IPS DF 6.9 (cell line): ENCODE measurements around the gene SLC25A33.
"Not testable (repeated sequence)": the region's sequence is repeated elsewhere in the genome, so short reads cannot be mapped to it uniquely, and the experiment has no call there.

Experiments
- DNase-seq: peaks from one replicate; pipeline ENCODE4 v3.0.0-alpha.2; 2013; ENCODE audit warnings: low read depth, low spot score
- H3K27ac ChIP-seq: one replicate; pipeline ENCODE4 v1.5.1; 2013; ENCODE audit warnings: low read length, control low read depth
- H3K27me3 ChIP-seq: 2 replicates; pipeline ENCODE4 v1.6.1; 2013; ENCODE audit warnings: mild to moderate bottlenecking, low read length; ENCODE audit not compliant: control insufficient read depth, insufficient read depth
- H3K36me3 ChIP-seq: 2 replicates; pipeline ENCODE4 v1.6.1; 2013; ENCODE audit warnings: low read length; ENCODE audit not compliant: control insufficient read depth, insufficient read depth
- H3K4me1 ChIP-seq: 2 replicates; pipeline ENCODE4 v1.6.1; 2013; ENCODE audit warnings: low read length; ENCODE audit not compliant: control insufficient read depth, insufficient read depth
- H3K4me3 ChIP-seq: 2 replicates; pipeline ENCODE4 v1.5.1; 2013; ENCODE audit warnings: mild to moderate bottlenecking, low read length
- H3K9me3 ChIP-seq: 2 replicates; pipeline ENCODE4 v1.6.1; 2013; ENCODE audit warnings: low read length, inconsistent platforms; ENCODE audit not compliant: control insufficient read depth, insufficient read depth
- WGBS: extraction: QIAGEN DNeasy Blood & Tissue Kit; methylation state at CpG from one replicate; pipeline ENCODE4 v1.1.7; 2013; ENCODE audit warnings: mixed read lengths, missing lambda C conversion rate; ENCODE audit not compliant: insufficient read length, insufficient coverage; 5-methylcytosine and 5-hydroxymethylcytosine counted together

Gene SLC25A33

GRCh38 chr1:9559673-9560072 is 20.4 kb downstream of the SLC25A33 start:
- H3K36me3 ChIP-seq: peaks cover 11% of the 10 kb centered on the region
- no peaks in the 10 kb centered on the region for H3K27me3 ChIP-seq
- DNase-seq: no peak
- H3K4me1 ChIP-seq: no peaks in the 10 kb centered on the region
- H3K9me3 ChIP-seq: no peaks in the 10 kb centered on the region
- H3K4me3 ChIP-seq: no peak overlapping the region
- no peak overlapping the region for H3K27ac ChIP-seq
- WGBS: no CpG with 5 or more reads among the region's 5 CpGs

- no CpG with 5 or more reads among the region's 17 CpGs for WGBS
These were observed 20.8 kb downstream of the SLC25A33 start for GRCh38 chr1:9560090-9560489.

GRCh38 chr1:9561429-9561828 is 22.2 kb downstream of the SLC25A33 start:
- WGBS: no CpG with 5 or more reads among the region's 3 CpGs
- Histone ChIP-seq H3K4me3 (no peak overlapping the region), H3K4me1 (no peaks in the 10 kb centered on the region), H3K9me3 (no peaks in the 10 kb centered on the region), H3K27ac (no peak overlapping the region), H3K27me3 (no peaks in the 10 kb centered on the region), H3K36me3 (no peaks in the 10 kb centered on the region)
- DNase-seq: no peak

More at GRCh38 chr1:9560090-9560489, 20.8 kb downstream of the SLC25A33 start:
- H3K27me3 ChIP-seq, H3K4me3 ChIP-seq, H3K27ac ChIP-seq, H3K4me1 ChIP-seq, H3K9me3 ChIP-seq, DNase-seq: not testable (repeated sequence)
- H3K36me3 ChIP-seq: peaks cover 11% of the 10 kb centered on the region

- no peak overlapping the region for H3K4me3 ChIP-seq
- H3K36me3 ChIP-seq: no peaks in the 10 kb centered on the region; the same call in 1 of the 2 replicates
- H3K27me3 ChIP-seq: no peaks in the 10 kb centered on the region
- DNase-seq: no peak
- WGBS: no CpG with 5 or more reads among the region's 1 CpG
- H3K9me3 ChIP-seq: no peaks in the 10 kb centered on the region
- no peaks in the 10 kb centered on the region for H3K4me1 ChIP-seq
- no peak overlapping the region for H3K27ac ChIP-seq
These were observed 30.0 kb downstream of the SLC25A33 start for GRCh38 chr1:9569267-9569666.

GRCh38 chr1:9570886-9571529 is 31.7 kb downstream of the SLC25A33 start:
- not testable (repeated sequence) for H3K4me3 ChIP-seq, DNase-seq, H3K27me3 ChIP-seq, H3K36me3 ChIP-seq, H3K27ac ChIP-seq, H3K9me3 ChIP-seq, H3K4me1 ChIP-seq
- no CpG with 5 or more reads among the region's 16 CpGs for WGBS

GRCh38 chr1:9573723-9574122 is 34.5 kb downstream of the SLC25A33 start:
- WGBS: 100% methylated on average over 1 of the region's 2 CpGs

GRCh38 chr1:9575486-9575885 is 36.2 kb downstream of the SLC25A33 start:
- no peaks in the 10 kb centered on the region for H3K4me1 ChIP-seq
- H3K4me3 ChIP-seq: no peak overlapping the region
- no peak for DNase-seq
- H3K27ac ChIP-seq: no peak overlapping the region
- no peaks in the 10 kb centered on the region for H3K9me3 ChIP-seq
- H3K27me3 ChIP-seq: no peaks in the 10 kb centered on the region
- no CpG with 5 or more reads among the region's 6 CpGs for WGBS
- H3K36me3 ChIP-seq: peaks cover 2% of the 10 kb centered on the region; the same call in 1 of the 2 replicates

More at GRCh38 chr1:9573723-9574122, 34.5 kb downstream of the SLC25A33 start:
- Histone ChIP-seq H3K27ac (no peak overlapping the region), H3K36me3 (peaks cover 2% of the 10 kb centered on the region; the same call in 1 of the 2 replicates), H3K9me3 (no peaks in the 10 kb centered on the region), H3K27me3 (no peaks in the 10 kb centered on the region), H3K4me3 (no peak overlapping the region), H3K4me1 (no peaks in the 10 kb centered on the region)
- DNase-seq: no peak

- Histone ChIP-seq H3K4me1 (no peaks in the 10 kb centered on the region), H3K36me3 (peaks cover 5% of the 10 kb centered on the region; the same call in 1 of the 2 replicates), H3K27me3 (no peaks in the 10 kb centered on the region), H3K27ac (no peak overlapping the region), H3K9me3 (no peaks in the 10 kb centered on the region), H3K4me3 (no peak overlapping the region)
- no peak for DNase-seq
- no CpG with 5 or more reads among the region's 6 CpGs for WGBS
These were observed 37.6 kb downstream of the SLC25A33 start for GRCh38 chr1:9576903-9577302.

- Histone ChIP-seq H3K4me1 (no peaks in the 10 kb centered on the region), H3K27me3 (no peaks in the 10 kb centered on the region), H3K36me3 (peaks cover 5% of the 10 kb centered on the region; the same call in 1 of the 2 replicates), H3K4me3 (no peak overlapping the region), H3K27ac (no peak overlapping the region), H3K9me3 (no peaks in the 10 kb centered on the region)
- 100% methylated on average over 1 of the region's 5 CpGs for WGBS
- DNase-seq: no peak
These were observed 38.2 kb downstream of the SLC25A33 start for GRCh38 chr1:9577423-9577822.

GRCh38 chr1:9580942-9581341 is 41.7 kb downstream of the SLC25A33 start:
- WGBS: no CpG with 5 or more reads among the region's 2 CpGs
- H3K36me3 ChIP-seq: peaks cover 7% of the 10 kb centered on the region; the same call in 1 of the 2 replicates
- H3K9me3 ChIP-seq: no peaks in the 10 kb centered on the region
- no peaks in the 10 kb centered on the region for H3K27me3 ChIP-seq
- no peaks in the 10 kb centered on the region for H3K4me1 ChIP-seq
- no peak overlapping the region for H3K4me3 ChIP-seq
- no peak for DNase-seq
- H3K27ac ChIP-seq: no peak overlapping the region
